SK-N-MC (cell line): ENCODE results near the gene CD2AP.
"Not testable (repeated sequence)": the region's sequence is repeated elsewhere in the genome, so short reads cannot be mapped to it uniquely, and the experiment has no call there.

Experiments used
- DNase-seq: peaks from one replicate; pipeline ENCODE4 v3.0.0-alpha.2; 2011; ENCODE audit warnings: low read depth, low spot score
- H3K27ac ChIP-seq: fragments of 200-600 bp; sonication (generic); 2 replicates; pipeline ENCODE4 v1.5.1; 2016; ENCODE audit warnings: mixed run types
- H3K36me3 ChIP-seq: fragments of 200-600 bp; sonication (generic); 2 replicates; pipeline ENCODE4 v1.6.1; 2017; ENCODE audit warnings: antibody characterized with exemption, low read length, mixed read lengths; ENCODE audit not compliant: insufficient read depth
- H3K4me3 ChIP-seq: fragments of 200-600 bp; sonication (generic); 2 replicates; pipeline ENCODE4 v1.5.1; 2016
- H3K9ac ChIP-seq: fragments of 200-600 bp; sonication (generic); 2 replicates; pipeline ENCODE4 v1.8.0; 2017; ENCODE audit warnings: mixed run types, mixed read lengths; ENCODE audit not compliant: insufficient read length
- H3K9me3 ChIP-seq: fragments of 200-600 bp; sonication (generic); 2 replicates; pipeline ENCODE4 v1.6.1; 2017; ENCODE audit warnings: low read depth, mild to moderate bottlenecking, antibody characterized with exemption, low read length, moderate library complexity, mixed read lengths
- EZH2 ChIP-seq: fragments of 200-600 bp; sonication (generic); IDR thresholded peaks from one replicate; pipeline ENCODE4 v1.6.1; 2017; ENCODE audit warnings: antibody characterized with exemption
- FOXP2 ChIP-seq: optimal IDR thresholded peaks from 2 replicates; pipeline ENCODE3; 2011; ENCODE audit warnings: mild to moderate bottlenecking, moderate library complexity; ENCODE audit not compliant: insufficient read depth; ENCODE audit errors: extremely low read length, control extremely low read depth
- POLR2AphosphoS5 ChIP-seq: IDR thresholded peaks from 2 replicates; pipeline ENCODE4 v1.6.1; 2012; ENCODE audit warnings: mild to moderate bottlenecking, low read depth, low read length, borderline replicate concordance

The CD2AP gene

DNA sequence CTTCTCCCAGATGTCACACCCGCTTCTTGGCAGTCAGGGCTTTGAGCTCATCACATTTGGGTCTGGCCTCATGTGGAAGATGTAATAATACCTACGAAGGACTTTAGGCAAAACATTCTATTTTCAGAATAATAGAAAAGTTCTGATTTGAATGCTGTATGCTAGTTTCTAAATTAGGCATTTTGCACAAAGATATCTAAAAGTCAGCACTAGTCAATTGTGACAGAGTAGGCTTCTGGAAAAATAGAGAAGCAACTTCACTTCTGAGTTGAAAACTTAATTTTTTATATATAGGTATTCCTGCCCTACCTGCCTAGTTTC lies 38.3 kb upstream of the CD2AP start:
- no peak overlapping the region for H3K4me3 ChIP-seq
- no peak overlapping the region for H3K9ac ChIP-seq
- no peaks in the 10 kb centered on the region for H3K9me3 ChIP-seq
- H3K36me3 ChIP-seq: no peaks in the 10 kb centered on the region
- H3K27ac ChIP-seq: no peak overlapping the region
- DNase-seq: no peak
- TF ChIP-seq POLR2AphosphoS5: no peak
- TF ChIP-seq EZH2: no peak
- no peak for TF ChIP-seq FOXP2

GRCh38 chr6:47440719-47441118 lies 36.9 kb upstream of the CD2AP start:
- TF ChIP-seq POLR2AphosphoS5: no peak
- no peak for TF ChIP-seq FOXP2
- no peak for TF ChIP-seq EZH2
- no peak for DNase-seq
- Histone ChIP-seq H3K9ac (no peak overlapping the region), H3K4me3 (no peak overlapping the region), H3K27ac (no peak overlapping the region), H3K36me3 (no peaks in the 10 kb centered on the region), H3K9me3 (no peaks in the 10 kb centered on the region)

GRCh38 chr6:47444964-47445363 lies 32.6 kb upstream of the CD2AP start:
- H3K36me3 ChIP-seq, H3K27ac ChIP-seq, H3K9me3 ChIP-seq, H3K4me3 ChIP-seq, H3K9ac ChIP-seq, DNase-seq: not testable (repeated sequence)

DNA sequence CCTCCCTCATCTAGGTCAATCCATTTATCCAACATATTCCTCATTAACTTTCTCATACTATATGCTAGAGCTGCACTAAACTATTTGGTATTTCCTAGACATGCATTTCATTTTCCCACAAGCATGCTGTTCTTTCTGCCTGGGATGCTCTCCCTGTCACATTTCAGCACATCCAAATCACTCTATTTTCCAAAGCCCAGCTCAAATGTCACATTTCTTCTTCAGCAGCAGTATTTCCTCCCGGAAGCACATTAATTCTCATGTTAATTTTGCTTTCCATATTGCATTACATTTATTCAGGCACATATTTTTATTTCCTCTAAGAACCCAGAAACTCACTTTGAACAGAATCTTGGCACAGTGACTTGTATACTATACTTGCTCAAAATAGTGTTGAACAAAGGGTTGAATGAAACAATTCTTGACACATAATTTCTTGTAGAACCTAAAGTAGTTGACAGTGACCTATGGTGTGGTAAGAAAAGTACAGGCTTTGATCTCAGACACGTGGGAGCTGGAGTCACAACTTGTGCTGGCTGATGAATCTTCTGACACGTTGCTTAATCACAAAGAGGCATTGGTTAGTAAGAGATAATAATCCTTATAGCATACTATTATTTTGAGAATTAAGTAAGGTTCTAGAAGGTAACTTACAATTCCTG lies 30.8 kb upstream of the CD2AP start:
- DNase-seq: no peak
- no peak for TF ChIP-seq EZH2
- TF ChIP-seq POLR2AphosphoS5: no peak
- no peak for TF ChIP-seq FOXP2

GRCh38 chr6:47447722-47448121 lies 29.9 kb upstream of the CD2AP start:
- Histone ChIP-seq H3K36me3 (no peaks in the 10 kb centered on the region), H3K4me3 (no peak overlapping the region), H3K27ac (no peak overlapping the region), H3K9ac (no peak overlapping the region), H3K9me3 (no peaks in the 10 kb centered on the region)
- no peak for TF ChIP-seq POLR2AphosphoS5
- TF ChIP-seq EZH2: no peak
- no peak for TF ChIP-seq FOXP2
- no peak for DNase-seq

More for the DNA sequence above, 30.8 kb upstream of the CD2AP start:
- Histone ChIP-seq H3K27ac (no peak overlapping the region), H3K4me3 (no peak overlapping the region), H3K36me3 (no peaks in the 10 kb centered on the region), H3K9me3 (no peaks in the 10 kb centered on the region), H3K9ac (no peak overlapping the region)

DNA sequence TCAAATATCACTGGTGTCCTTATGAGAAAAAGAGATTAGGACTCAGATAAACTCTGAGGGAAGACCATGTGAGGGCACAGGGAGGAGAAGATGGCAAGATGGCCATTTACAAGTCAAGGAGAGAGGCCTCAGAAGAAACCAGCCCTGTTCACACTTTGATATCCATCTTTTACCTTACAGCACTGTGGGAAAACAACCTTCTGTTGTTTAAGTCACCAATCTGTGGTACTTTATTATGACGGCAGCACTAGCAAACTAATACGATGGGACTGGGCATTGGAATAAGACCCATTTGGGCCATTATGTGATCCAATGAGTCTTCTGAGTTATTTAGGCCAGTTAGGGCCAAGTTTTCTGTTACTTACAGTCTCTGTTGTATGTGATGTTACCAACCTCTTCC lies 26.4 kb upstream of the CD2AP start:
- H3K36me3 ChIP-seq: no peaks in the 10 kb centered on the region
- no peak overlapping the region for H3K27ac ChIP-seq
- H3K4me3 ChIP-seq: no peak overlapping the region
- no peaks in the 10 kb centered on the region for H3K9me3 ChIP-seq
- no peak overlapping the region for H3K9ac ChIP-seq
- TF ChIP-seq FOXP2: no peak
- no peak for TF ChIP-seq POLR2AphosphoS5
- no peak for TF ChIP-seq EZH2
- no peak for DNase-seq

DNA sequence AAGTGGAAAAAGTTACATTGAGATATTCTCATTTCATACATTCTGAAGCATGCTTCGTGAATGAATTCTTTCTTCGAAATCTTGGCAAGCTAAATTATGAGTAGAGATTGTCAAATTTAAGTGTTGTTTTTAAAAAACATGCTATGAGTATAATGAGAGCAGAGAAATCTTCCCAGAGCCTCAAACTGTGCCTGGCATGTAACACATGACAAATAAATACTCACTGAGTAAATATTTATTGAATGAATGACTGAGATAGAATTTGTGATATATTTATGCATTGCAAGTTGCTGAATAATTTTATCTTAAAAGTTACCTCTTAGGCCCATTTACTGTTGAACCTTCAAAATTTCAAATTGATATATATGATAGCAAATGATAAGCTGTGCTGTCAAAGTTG lies 24.7 kb upstream of the CD2AP start:
- no peak overlapping the region for H3K27ac ChIP-seq
- H3K9ac ChIP-seq: no peak overlapping the region
- no peak for DNase-seq
- no peak overlapping the region for H3K4me3 ChIP-seq
- H3K36me3 ChIP-seq: no peaks in the 10 kb centered on the region
- TF ChIP-seq FOXP2: no peak
- TF ChIP-seq POLR2AphosphoS5: no peak
- no peak for TF ChIP-seq EZH2
- H3K9me3 ChIP-seq: no peaks in the 10 kb centered on the region

GRCh38 chr6:47453372-47453936 lies 24.1 kb upstream of the CD2AP start:
- Histone ChIP-seq H3K36me3 (no peaks in the 10 kb centered on the region), H3K9ac (no peak overlapping the region), H3K27ac (no peak overlapping the region), H3K4me3 (no peak overlapping the region), H3K9me3 (no peaks in the 10 kb centered on the region)
- no peak for DNase-seq
- no peak for TF ChIP-seq FOXP2
- no peak for TF ChIP-seq POLR2AphosphoS5
- no peak for TF ChIP-seq EZH2
